GM23338 (cell line): Measurements from ENCODE around the gene SYNGR3.

ENCODE experiments used
- CTCF ChIP-seq, 2 experiments: fragments of 200-600 bp in 1 of 2; sonication (generic) in 1 of 2; conservative IDR thresholded peaks; 2 replicates each; pipeline versions ENCODE4 v1.5.1 to v1.6.1; 2016 to 2017; ENCODE audit warnings: antibody characterized with exemption in 2 of 2, low read depth in 2 of 2, mild to moderate bottlenecking in 2 of 2, moderate library complexity in 1 of 2
- REST ChIP-seq: IDR thresholded peaks from one replicate; pipeline ENCODE4 v1.6.1; 2018; ENCODE audit warnings: antibody characterized with exemption; ENCODE audit not compliant: unreplicated experiment

GRCh38 chr16:1980770-1981087 is 9.0 kb upstream of the SYNGR3 start:
- TF ChIP-seq CTCF (conservative IDR thresholded peaks at IDR 0.05; ENCODE audit: low read depth in 2 of 2) (no peak), REST (no peak)
